Stimulated activated CD8-positive, alpha-beta memory T cell treated with anti-CD3 and anti-CD28 coated beads, Interleukin-2, amount 100 ng/mL, for 1 hour (primary cell): Measurements from ENCODE around the gene TF.
"Not testable (repeated sequence)": the region's sequence is repeated elsewhere in the genome, so short reads cannot be mapped to it uniquely, and the experiment has no call there.

Source experiments
- DNase-seq, 2 donors: peaks; one replicate each; pipeline ENCODE4 v3.0.0-alpha.2; 2020; ENCODE audit warnings: low read depth in 2 of 2

The TF gene

DNA sequence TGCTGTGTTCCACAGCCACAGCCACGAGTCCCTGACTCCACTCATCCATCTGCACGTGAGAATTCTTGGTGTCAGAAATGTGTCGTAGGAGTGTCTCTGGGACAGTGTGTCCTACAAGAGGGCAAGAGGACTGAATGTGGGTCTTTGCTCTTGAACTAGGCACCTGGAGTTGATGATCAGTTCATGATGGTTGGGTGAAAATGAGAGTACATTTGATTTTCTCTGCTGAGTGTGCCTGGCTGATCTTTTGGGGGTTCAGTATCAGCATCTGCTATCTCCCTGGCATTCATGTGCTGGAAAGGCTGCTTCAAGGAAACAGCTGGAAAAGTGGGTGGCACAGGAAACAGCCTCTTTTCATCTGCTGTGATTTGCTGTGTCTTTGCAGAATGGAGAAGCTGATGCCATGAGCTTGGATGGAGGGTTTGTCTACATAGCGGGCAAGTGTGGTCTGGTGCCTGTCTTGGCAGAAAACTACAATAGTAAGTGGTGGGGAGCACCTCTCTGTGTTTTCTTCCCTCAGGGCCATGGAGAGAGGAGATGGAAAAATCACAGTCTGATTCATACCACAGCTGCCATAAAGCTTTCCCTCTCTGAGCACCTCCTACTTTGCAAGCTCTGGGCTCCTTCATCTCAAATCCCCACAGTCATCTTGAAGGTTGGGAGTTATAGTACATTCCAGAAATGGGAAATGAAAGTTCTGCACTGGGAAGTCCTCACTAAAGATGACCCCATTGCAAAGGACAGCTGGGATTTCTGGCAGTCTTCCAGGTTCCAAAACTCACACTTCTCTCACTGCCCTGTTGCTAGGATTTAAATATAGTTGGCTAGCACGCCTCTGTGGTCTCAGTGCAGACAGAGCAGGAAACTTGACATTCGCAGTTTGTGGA lies 17.8 kb downstream of the TF start:
- no peak for DNase-seq

DNA sequence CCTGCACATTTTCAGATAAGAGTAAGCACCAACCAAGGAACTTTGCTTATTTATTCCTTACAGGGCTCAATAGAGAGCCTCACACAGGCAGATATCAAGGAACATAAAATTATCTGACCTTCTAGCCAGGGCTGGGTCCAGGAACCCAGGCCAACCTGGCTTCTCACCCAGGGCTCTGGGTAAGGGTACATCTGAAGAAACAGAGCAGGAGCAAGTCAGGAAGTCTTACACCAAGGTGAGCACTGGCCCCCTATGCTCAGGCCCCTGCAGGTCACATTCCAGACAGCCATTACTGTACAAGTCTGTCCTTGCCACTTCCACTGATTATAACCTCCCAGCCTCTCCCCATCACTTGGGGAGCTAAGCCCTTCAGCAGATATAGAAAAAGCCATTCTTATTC lies 19.1 kb downstream of the TF start:
- no peak for DNase-seq

DNA sequence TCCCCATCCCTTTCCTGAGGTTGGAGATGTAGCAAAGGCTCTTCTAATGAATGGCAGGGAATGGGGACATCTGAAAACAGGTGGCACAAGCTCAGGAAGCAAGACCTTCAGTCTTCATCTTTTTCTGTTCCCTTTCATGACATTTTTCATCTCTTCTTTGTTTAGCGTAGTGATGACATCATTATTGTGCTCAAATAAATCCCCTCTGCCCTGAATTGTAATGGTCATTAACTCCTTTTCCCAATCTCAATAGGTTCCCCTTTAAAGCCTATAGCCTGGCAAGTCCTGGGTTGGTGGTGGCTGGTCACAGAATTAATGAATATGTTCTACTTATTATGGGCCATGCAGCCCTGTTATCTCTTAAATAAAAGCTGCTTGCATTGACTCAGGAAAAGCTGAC lies 21.4 kb downstream of the TF start:
- DNase-seq: no peak

DNA sequence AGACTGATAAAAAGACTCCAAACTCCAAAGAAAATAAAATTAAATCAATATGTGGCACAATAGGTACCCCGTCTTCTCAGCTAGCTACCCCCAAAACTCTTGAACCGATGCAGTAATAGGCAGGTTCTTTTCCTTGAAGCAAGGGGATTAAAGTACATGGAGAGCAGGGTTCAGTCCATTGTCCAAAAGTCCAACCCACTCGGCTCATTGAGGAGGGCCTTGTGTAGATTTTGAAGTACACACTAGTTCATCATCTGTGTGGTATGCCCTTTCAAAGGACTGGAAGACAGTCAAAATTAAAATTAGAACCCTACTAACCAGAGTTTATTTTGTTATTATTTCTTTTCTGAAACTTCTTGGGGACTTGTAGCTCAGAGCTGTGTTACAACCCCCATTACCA lies 23.3 kb downstream of the TF start:
- DNase-seq: no peak

DNA sequence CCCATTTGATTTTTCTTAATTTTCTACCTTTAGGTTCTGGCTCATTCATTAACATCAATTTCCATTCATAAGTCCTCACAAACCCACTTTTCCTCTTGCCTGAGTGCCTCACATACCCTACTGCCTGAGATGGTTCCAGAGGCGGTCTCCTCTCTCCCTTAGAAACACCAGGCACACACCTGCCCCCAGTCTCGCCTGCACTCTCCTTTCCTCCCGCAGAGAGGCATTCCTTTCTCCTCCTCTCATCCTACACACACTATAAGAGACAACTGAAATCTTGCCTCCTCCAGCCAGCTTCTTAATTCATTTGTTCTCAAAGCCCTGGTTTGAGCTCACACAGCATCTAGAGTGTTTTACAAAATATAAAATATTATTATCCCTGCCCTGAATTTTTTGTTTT lies 27.5 kb downstream of the TF start:
- no peak for DNase-seq

DNA sequence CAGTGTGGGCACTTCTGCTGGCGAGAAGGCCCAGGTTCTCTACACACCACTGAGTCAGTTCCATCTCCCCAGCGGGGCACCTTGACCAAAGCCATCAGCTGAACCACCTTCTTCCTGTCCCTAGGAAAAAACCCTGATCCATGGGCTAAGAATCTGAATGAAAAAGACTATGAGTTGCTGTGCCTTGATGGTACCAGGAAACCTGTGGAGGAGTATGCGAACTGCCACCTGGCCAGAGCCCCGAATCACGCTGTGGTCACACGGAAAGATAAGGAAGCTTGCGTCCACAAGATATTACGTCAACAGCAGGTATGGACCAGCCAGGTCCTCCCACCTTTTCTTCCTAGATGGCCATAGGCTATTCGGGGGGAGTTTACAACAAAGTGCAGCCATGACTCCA lies 29.1 kb downstream of the TF start:
- no peak for DNase-seq

DNA sequence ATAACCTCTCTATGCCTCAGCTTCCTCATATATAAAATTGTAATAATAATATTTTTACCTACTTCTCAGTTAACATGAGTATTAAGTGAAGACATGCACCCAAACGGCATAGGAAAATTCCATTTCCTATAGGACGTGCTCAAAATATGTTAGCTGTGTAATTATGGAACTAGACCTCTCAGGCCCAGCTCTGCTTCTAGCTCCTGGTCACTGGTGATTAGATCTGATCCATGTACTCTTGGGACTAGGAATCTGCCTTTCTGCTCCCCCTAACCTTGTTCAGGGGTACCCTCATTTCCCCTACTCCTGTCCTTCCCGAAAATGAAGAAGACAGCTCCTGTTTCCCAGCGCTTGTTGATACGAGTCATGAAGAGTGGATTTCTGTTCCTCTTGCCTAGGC lies 29.6 kb downstream of the TF start:
- no peak for DNase-seq

DNA sequence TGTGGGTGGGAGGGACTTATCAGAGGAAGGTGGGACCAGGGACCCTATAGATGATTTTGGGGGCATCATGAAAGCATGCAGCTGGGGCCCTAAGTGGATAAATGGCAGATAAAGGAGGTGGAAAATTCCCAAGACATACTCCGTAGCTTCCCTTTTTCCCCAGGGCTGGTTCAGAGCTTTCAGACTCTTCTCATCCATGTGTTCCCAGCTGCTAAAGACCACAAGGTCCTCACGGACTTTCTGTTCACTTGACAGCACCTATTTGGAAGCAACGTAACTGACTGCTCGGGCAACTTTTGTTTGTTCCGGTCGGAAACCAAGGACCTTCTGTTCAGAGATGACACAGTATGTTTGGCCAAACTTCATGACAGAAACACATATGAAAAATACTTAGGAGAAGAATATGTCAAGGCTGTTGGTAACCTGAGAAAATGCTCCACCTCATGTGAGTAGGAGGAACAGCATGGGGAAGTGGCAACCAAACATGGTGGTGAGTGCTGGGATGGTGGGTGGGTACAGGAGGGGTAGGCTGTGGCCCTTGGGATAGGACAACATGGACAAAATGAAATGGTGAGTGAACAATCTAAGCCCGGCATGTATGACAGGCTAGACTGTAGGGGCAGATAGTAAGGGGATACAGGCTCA lies 30.7 kb downstream of the TF start:
- DNase-seq: no peak

DNA sequence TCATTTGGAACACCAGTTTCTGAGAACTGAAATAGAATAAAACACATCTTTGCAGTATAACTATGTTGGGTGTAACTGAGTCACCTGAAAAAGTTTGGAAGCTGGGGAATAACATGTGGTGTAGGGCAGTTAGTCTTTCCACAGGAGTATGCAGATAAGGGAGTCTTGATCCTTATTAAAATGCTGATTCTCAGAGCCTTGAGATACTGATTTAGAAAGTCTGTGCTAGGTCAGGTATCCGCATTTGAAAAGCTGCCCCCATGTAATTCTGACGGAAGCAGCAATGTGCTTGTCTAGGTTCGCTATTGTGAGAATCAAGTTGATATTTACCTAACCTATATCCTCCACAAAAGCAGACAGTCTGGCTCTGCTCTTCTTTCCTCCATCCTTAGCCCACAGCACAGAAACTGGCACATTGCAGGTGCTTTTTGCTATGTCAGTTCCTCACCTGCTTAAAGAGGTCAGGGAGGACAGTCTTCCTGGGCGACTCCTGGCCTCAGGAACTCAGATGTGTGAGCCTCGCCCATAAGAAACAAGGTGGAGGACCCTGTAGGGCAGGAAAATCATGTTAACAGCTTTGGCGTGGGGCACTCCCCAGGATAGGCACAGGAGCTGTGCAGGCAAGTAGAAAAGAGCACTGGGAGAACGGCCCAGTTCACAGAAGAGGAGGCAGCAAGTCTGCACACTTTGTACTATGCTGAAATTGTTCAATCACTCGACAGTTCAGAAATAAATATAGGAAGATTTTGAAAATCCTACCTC lies 31.8 kb downstream of the TF start:
- no peak for DNase-seq

DNA sequence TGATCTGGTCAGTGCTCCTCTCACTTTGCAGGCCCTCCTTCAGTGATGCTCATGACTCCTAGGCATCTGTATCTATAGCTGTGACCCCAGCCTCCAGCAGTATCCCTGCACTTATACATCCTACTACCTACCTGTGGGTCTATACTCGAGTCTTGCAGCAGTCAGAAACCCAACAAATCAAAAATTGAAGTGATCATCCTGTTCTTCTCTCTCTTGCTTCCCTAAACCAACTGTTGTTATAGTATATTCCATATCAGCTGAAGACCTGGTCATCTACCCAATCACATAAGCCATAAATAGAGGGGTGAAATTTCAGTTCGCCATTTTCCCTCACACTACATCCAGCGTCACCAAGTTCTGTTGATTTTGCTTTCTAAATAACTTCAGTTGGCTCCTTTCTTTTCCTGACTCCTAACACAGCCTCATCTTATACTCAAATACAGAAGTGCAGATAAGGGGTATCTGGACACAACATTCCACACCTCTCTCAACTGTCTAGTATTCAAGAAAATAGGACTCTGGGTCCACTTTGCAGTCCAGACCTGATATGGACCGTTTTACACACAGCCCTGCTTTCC lies 33.5 kb downstream of the TF start:
- DNase-seq: no peak

DNA sequence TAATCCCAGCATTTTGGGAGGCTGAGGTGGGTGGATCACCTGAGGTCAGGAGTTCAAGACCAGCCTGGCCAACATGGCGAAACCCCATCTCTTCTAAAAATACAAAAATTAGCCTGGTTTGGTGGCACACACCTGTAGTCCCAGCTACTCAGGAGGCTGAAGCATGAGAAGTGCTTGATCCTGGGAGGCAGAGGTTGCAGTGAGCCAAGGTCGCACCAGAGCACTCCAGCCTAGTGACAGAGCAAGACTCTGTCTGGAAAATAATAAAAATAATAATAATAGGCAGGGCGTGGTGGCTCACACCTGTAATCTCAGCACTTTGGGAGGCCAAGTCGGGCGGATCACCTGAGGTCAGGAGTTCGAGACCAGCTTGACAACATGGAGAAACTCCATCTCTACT lies 34.6 kb downstream of the TF start:
- DNase-seq: not testable (repeated sequence)

DNA sequence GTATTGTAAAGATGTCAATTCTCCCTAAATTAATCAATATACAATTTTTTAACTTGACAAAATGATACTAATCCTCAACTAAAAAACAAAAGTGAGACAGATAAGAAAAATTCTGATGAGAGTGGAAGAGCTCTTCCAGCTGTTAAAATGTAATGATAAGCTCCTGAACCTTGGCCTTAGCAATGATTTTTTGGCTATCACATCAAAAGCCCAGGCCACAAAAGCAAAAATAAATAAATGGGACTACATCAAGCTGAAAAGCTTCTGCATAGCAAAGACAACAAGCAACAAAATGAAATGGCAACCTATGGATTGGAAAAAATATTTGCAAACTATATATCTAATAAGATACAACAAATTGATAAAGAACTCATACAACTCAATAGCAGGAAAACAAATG lies 35.4 kb downstream of the TF start:
- no peak for DNase-seq

DNA sequence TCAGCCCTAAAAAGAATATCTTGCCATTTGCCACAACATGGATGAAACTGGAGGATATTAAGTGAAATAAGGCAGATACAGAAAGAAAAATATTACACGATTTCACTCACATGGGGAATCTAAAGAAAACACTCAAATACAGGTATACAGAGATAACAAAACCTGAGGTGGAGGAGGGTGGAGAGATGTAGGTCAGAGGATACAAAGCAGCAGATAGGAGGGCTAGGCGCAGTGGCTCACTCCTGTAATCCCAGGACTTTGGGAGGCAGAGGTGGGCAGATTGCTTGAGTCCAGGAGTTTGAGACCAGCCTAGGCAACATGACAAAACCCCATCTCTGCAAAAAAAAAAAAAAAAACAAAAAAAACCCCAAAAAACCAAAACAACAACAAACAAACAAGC lies 36.3 kb downstream of the TF start:
- DNase-seq: no peak

DNA sequence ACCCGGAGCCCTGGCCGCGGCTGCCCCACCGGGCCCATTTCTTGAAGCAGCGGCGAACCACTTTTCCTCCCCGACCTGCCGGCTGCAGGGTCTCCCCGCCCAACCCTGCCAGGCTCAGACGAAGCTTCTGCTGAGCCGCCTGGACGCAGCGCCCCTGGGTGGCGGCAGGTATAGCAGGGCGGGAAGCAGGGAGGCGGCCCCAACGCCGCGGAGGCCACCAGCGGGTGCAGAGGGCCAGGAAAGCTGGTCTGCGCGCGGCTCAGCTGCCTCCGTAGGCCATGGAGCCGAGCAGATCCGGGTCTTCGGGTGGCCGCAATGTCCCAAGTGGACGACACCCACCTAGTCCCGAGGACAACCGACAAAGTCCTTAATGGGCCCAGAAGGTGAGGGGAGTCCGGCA lies 37.6 kb downstream of the TF start:
- no peak for DNase-seq

DNA sequence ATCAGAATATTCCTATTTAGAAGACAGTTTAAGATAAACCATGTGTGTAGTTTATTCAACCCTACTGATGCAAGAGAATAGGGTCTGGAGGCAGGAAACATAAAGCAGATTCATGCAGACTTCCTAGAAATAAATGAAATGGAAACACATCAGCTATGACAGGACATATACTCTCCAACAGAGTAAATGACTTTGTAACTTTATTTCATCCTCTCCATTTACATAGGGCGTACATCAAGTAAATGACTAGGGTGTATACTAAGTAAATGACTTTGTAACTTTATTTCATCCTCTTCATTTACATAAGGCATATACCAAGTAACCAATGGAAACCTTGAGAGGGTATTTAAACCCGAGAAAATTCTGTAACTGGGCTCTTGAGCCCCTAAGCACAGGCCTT lies 41.8 kb downstream of the TF start:
- DNase-seq: no peak

DNA sequence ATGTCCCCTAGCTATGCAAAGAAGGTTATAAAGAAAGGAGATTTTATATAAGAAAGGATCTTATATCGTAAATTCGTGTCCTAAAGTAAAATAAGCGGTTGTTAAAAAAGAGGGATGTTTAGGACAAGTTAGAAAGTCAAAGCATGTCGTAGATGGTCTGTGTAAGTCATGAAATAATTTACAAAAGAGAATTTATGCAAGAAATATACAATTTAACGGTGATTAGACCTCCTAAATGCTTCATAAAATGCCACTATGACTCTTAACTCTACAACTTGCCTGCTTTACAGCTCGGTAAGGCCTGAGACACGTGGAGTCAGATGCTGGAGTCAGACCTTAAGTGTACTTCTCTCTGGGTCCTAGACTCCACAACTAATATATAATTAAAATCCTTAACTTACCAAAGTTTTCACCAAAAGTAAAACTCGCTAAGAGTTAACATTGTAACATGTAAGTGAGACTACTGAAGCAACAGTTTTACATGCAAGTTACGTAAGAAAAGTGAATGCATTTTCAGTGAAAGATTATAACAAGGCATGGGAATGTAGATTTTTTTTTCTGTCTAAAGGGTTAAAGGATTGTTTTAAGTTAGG lies 46.1 kb downstream of the TF start:
- DNase-seq: no peak

DNA sequence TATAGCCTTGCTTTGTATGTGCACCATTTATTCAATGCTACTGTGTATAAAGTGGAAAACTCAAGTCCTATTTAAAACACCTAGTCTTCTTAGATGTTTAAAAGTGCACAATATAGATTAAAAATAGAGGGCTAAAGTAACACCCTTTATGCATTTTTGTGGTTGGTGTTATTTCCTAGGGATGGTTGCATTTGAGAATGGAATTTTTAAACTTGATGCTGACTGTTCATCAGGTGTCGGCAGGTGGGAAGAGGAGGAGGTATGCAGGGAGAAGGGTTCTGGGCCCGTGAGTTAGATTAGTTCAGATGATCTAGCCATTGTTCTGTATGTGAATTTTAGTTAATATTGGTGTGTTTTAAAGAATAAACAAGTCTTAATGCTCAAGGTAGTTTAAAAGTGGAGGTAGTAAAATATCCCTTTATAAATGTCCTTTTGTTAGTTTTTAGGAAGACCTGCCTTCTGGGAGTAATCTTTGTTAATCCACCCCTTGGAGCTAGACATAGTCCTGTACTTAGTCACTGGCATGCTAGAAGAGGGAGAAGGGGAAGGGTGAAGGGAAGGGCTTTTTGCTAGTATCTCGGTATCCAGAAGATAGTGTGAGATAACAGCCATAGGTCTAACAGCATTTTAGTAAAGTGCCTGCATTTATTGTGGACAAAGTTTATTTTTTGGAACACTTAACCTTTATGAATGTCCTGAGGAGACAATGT lies 51.4 kb downstream of the TF start:
- DNase-seq: no peak

DNA sequence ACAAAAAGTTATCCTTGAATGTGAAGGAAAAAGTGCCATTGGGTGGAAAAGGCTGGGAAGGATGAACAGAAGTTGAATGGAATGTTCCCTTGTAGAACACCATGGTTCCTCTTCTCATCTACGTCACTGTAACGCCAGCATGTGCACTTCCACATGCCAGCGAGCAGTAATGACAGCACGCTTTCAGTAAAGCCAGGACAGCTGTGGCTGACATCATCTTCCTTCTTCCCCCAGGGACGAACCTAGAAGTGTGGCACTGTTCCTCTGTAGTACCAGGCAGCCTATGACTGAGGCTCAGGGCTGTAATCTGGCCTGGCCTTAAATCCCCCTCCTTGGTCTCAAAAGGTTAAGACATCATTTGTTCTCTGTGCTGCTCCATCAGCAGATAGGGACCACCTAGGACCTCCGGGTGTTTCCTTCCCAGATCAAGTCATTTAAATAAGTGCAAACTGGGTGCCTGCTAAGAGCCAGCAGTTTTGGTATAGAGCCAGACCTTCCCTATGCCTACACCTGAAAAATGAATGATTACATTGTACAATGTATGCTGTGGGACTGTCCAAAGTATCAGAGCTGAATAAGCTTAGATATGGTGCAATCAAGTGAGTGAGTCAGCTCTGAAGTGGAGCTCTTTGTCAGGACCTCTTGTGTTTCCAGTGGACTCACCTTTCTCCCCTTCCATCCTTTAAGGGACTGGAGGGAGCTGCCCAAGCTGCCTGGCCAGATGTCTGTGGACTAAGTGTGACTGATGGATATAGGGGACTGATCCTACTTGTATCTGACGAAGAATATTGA lies 53.8 kb downstream of the TF start:
- DNase-seq: no peak

DNA sequence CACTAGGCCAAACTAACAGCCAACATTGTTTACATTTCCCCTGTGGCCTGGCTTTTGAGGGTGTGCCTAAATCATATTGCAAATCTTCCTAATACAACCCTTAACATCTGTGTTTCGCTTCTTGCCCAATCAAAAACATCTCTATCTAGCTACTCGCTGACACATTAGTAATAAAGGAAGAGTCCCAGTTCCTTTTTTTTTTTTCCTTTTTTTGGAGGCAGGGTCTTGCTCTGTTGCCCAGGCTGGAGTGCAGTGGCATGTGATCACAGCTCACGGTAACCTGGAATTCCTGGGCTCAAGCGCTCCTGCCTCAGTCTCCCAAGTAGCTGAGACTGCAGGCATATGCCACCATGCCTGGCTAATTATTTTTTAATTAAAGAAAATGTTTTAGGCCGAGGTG lies 57.3 kb downstream of the TF start:
- DNase-seq: no peak

DNA sequence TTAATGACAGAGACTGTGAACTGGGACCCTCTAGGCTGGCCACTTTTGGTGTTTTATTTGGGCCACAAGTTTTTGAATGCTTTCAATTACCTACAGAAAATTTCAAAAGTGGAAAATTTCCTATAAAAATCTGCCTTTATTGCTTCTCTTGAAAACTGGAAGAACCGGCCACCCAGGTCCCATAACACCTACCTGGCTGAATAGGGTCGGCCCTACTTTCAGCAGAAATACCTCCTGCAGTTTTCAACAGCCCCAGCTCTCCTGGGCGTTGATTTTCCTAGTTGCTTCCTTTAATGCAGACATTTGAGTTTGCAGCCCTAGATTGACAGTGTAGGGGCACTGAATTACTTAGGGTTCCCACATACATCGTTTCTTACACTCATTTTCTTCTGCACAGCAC lies 58.7 kb downstream of the TF start:
- DNase-seq: no peak

DNA sequence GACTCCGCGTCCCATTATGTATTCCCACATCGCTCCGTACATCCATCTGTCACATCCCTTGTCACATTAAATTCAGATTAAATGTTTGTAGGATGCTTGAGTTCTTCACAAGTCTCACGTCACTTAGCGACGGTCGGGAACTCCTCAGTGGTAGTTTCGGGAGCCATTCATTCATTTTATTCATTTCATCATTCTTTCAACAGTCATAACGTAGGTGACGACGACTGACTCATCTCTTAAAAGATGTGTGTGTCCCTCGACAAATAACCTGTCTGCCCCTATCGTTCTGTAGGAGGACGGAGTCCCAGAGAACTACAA lies 59.1 kb downstream of the TF start:
- DNase-seq: no peak
